HepG2 (cell line): ENCODE measurements around the gene VPS37D. TPM values are rescaled to one million over a fixed set of nuclear protein-coding genes. Genes with fewer than 3 reads are reported as not detected.
A peak's percentile ranks its signal among the peaks of the same experiment; 100 is the strongest.

Experiments
- DDIT3 ChIP-seq: sonication (generic); formaldehyde crosslinking; IDR thresholded peaks from 2 replicates; pipeline ENCODE4 v1.4.0; 2020; ENCODE audit warnings: mild to moderate bottlenecking, missing genetic modification reagents
- DZIP1 ChIP-seq: sonication (generic); formaldehyde crosslinking; IDR thresholded peaks from 2 replicates; pipeline ENCODE4 v1.5.0; 2020; ENCODE audit warnings: mild to moderate bottlenecking, missing genetic modification reagents
- ESRRA ChIP-seq: sonication (generic); formaldehyde crosslinking; IDR thresholded peaks from 2 replicates; pipeline ENCODE4 v1.5.1; 2020; ENCODE audit warnings: mild to moderate bottlenecking, low read depth, missing genetic modification reagents
- ETV5 ChIP-seq: IDR thresholded peaks from 2 replicates; pipeline ENCODE4 v1.6.1; 2018; ENCODE audit warnings: missing biosample characterization, missing genetic modification reagents, inconsistent platforms, borderline replicate concordance
- GTF2F1 ChIP-seq: fragments of 150-350 bp; IDR thresholded peaks from 2 replicates; pipeline ENCODE4 v1.6.1; 2014; ENCODE audit warnings: low read length
- NR2C2 ChIP-seq: sonication (generic); formaldehyde crosslinking; IDR thresholded peaks from 2 replicates; pipeline ENCODE4 v1.4.0; 2020; ENCODE audit warnings: missing genetic modification reagents, mild to moderate bottlenecking, moderate library complexity, borderline replicate concordance
- SIX1 ChIP-seq: sonication (generic); formaldehyde crosslinking; IDR thresholded peaks from 2 replicates; pipeline ENCODE4 v1.4.0; 2020; ENCODE audit warnings: missing genetic modification reagents, borderline replicate concordance
- SOX13 ChIP-seq, 3 experiments: fragments of 450-650 bp in 1 of 3; sonication (generic) in 1 of 3; formaldehyde crosslinking in 1 of 3; IDR thresholded peaks in 2 of 3; conservative IDR thresholded peaks in 1 of 3; 2 replicates each; pipeline versions ENCODE4 v1.5.0 to v1.6.1; 2016 to 2020; ENCODE audit warnings: antibody characterized with exemption in 1 of 3, mild to moderate bottlenecking in 1 of 3, missing compliant biosample characterization in 1 of 3, missing genetic modification reagents in 1 of 3, moderate library complexity in 1 of 3
- THYN1 ChIP-seq: sonication (generic); formaldehyde crosslinking; IDR thresholded peaks from 2 replicates; pipeline ENCODE4 v1.8.1; 2023; ENCODE audit warnings: low read depth, mild to moderate bottlenecking, moderate library complexity, missing genetic modification reagents, borderline replicate concordance
- U2AF2 ChIP-seq: fragments of 200-400 bp; formaldehyde crosslinking; IDR thresholded peaks from 2 replicates; pipeline ENCODE4 v1.6.1; 2017; ENCODE audit warnings: low read depth, mild to moderate bottlenecking, low read length
- ZBTB33 ChIP-seq: sonication (generic); formaldehyde crosslinking; IDR thresholded peaks from 2 replicates; pipeline ENCODE4 v1.4.0; 2020; ENCODE audit warnings: missing genetic modification reagents
- ZBTB46 ChIP-seq: sonication (generic); formaldehyde crosslinking; IDR thresholded peaks from 2 replicates; pipeline ENCODE4 v1.4.0; 2020; ENCODE audit warnings: mild to moderate bottlenecking, missing genetic modification reagents, borderline replicate concordance
- ZFP36 ChIP-seq: fragments of 150-350 bp; IDR thresholded peaks from 2 replicates; pipeline ENCODE4 v1.6.1; 2018; ENCODE audit warnings: borderline replicate concordance, low read length, low read depth; ENCODE audit not compliant: partially characterized antibody
- ZNF232 ChIP-seq: sonication (generic); formaldehyde crosslinking; IDR thresholded peaks from 2 replicates; pipeline ENCODE4 v1.4.0; 2020; ENCODE audit warnings: missing genetic modification reagents, borderline replicate concordance
- ZNF335 ChIP-seq: sonication (generic); formaldehyde crosslinking; IDR thresholded peaks from 2 replicates; pipeline ENCODE4 v1.4.0; 2020; ENCODE audit warnings: missing genetic modification reagents
- ZNF34 ChIP-seq: sonication (generic); formaldehyde crosslinking; IDR thresholded peaks from 2 replicates; pipeline ENCODE4 v1.4.0; 2020; ENCODE audit warnings: mild to moderate bottlenecking, missing genetic modification reagents, borderline replicate concordance
- ZNF484 ChIP-seq: sonication (generic); formaldehyde crosslinking; IDR thresholded peaks from 2 replicates; pipeline ENCODE4 v1.5.1; 2020; ENCODE audit warnings: mild to moderate bottlenecking, low read depth, missing genetic modification reagents, borderline replicate concordance
- ZNF614 ChIP-seq: IDR thresholded peaks from 2 replicates; pipeline ENCODE4 v1.6.1; 2018; ENCODE audit warnings: missing biosample characterization, missing genetic modification reagents, inconsistent platforms, borderline replicate concordance
- ZNF652 ChIP-seq: IDR thresholded peaks from 2 replicates; pipeline ENCODE4 v1.6.1; 2016; ENCODE audit warnings: low read depth, borderline replicate concordance
- ZNF660 ChIP-seq: sonication (generic); formaldehyde crosslinking; IDR thresholded peaks from 2 replicates; pipeline ENCODE4 v1.5.1; 2020; ENCODE audit warnings: mild to moderate bottlenecking, low read depth, missing genetic modification reagents, borderline replicate concordance
- ZNF670 ChIP-seq: sonication (generic); formaldehyde crosslinking; IDR thresholded peaks from 2 replicates; pipeline ENCODE4 v1.8.0; 2022; ENCODE audit warnings: mild to moderate bottlenecking, missing genetic modification reagents, borderline replicate concordance
- ZNF839 ChIP-seq: sonication (generic); formaldehyde crosslinking; IDR thresholded peaks from 2 replicates; pipeline ENCODE4 v1.4.0; 2020; ENCODE audit warnings: missing genetic modification reagents, mild to moderate bottlenecking, borderline replicate concordance
- polyA plus RNA-seq, 8 experiments: library from polyadenylated mRNA; depleted of rRNA in 3 of 8; stranded (reverse) in 7 of 8; unstranded in 1 of 8; fragments of >200 nt; fragmentation: Illumina TruSeq in 4 of 8; extraction: Trizol in 4 of 8; gene quantifications; 2 replicates each; pipeline versions ENCODE4 v1.2.1 to v1.2.3, GENCODE V29; 2011 to 2016; ENCODE audit warnings: low read depth in 4 of 8, missing spikeins in 1 of 8, mixed read lengths in 1 of 8; ENCODE audit not compliant: insufficient read depth in 1 of 8
- total RNA-seq, 5 experiments: library from RNA; depleted of rRNA; stranded (reverse); fragments of >200 nt; fragmentation: Illumina TruSeq; extraction: Trizol; gene quantifications; 2 replicates each; pipeline ENCODE4 v1.2.3, GENCODE V29; 2016; ENCODE audit warnings: low read depth in 1 of 5

Gene VPS37D
- total and polyA plus RNA-seq, 2 of the 13 experiments (the other 11 are each of a cell fraction or from before 2014, with no cell fraction given): 3.8 to 6.3 TPM

- TF ChIP-seq DZIP1 (CRISPR knock-in tag) (no peak), ZNF652 (CRISPR knock-in tag) (no peak), ZNF670 (CRISPR knock-in tag) (no peak; the same call in 1 of the 2 replicates), ZFP36 (no peak), ZNF232 (CRISPR knock-in tag) (0 out of 2 replicates have a peak, but pooled peaks have one; percentile 17), GTF2F1 (no peak), DDIT3 (CRISPR knock-in tag) (no peak), SIX1 (CRISPR knock-in tag) (no peak), THYN1 (CRISPR knock-in tag) (no peak), ZNF484 (no peak), ZNF335 (CRISPR knock-in tag) (no peak), ETV5 (CRISPR knock-in tag) (0 out of 2 replicates have a peak, but pooled peaks have one; percentile 14), SOX13 (IDR thresholded peaks at IDR 0.05) (no peak), SOX13 (CRISPR knock-in tag; conservative IDR thresholded peaks at IDR 0.05 in 1 of 2, IDR thresholded peaks at IDR 0.05 in 1 of 2) (no peak), ZNF614 (CRISPR knock-in tag) (no peak), ZNF660 (CRISPR knock-in tag) (no peak), ESRRA (CRISPR knock-in tag) (no peak), NR2C2 (peak; percentile 32; the same call in 1 of the 2 replicates), ZBTB33 (CRISPR knock-in tag) (no peak), ZNF839 (CRISPR knock-in tag) (no peak), U2AF2 (no peak), ZBTB46 (CRISPR knock-in tag) (no peak), ZNF34 (no peak)
Observed at GRCh38 chr7:73683056-73683787, 15.6 kb downstream of the VPS37D start, which contains the start of the genes BUD23 and DNAJC30 (continued).
